OCI-M1 (cell line): ENCODE results near the gene ATP2C2.
A peak's percentile ranks its signal among the peaks of the same experiment; 100 is the strongest.
"Not testable (repeated sequence)": the region's sequence is repeated elsewhere in the genome, so short reads cannot be mapped to it uniquely, and the experiment has no call there.

Experiments used
- DNase-seq: peaks from one replicate; lab custom pipeline; 2025; lab: John Stamatoyannopoulos, UW

ATP2C2 gene, protein sequence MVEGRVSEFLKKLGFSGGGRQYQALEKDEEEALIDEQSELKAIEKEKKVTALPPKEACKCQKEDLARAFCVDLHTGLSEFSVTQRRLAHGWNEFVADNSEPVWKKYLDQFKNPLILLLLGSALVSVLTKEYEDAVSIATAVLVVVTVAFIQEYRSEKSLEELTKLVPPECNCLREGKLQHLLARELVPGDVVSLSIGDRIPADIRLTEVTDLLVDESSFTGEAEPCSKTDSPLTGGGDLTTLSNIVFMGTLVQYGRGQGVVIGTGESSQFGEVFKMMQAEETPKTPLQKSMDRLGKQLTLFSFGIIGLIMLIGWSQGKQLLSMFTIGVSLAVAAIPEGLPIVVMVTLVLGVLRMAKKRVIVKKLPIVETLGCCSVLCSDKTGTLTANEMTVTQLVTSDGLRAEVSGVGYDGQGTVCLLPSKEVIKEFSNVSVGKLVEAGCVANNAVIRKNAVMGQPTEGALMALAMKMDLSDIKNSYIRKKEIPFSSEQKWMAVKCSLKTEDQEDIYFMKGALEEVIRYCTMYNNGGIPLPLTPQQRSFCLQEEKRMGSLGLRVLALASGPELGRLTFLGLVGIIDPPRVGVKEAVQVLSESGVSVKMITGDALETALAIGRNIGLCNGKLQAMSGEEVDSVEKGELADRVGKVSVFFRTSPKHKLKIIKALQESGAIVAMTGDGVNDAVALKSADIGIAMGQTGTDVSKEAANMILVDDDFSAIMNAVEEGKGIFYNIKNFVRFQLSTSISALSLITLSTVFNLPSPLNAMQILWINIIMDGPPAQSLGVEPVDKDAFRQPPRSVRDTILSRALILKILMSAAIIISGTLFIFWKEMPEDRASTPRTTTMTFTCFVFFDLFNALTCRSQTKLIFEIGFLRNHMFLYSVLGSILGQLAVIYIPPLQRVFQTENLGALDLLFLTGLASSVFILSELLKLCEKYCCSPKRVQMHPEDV

DNA sequence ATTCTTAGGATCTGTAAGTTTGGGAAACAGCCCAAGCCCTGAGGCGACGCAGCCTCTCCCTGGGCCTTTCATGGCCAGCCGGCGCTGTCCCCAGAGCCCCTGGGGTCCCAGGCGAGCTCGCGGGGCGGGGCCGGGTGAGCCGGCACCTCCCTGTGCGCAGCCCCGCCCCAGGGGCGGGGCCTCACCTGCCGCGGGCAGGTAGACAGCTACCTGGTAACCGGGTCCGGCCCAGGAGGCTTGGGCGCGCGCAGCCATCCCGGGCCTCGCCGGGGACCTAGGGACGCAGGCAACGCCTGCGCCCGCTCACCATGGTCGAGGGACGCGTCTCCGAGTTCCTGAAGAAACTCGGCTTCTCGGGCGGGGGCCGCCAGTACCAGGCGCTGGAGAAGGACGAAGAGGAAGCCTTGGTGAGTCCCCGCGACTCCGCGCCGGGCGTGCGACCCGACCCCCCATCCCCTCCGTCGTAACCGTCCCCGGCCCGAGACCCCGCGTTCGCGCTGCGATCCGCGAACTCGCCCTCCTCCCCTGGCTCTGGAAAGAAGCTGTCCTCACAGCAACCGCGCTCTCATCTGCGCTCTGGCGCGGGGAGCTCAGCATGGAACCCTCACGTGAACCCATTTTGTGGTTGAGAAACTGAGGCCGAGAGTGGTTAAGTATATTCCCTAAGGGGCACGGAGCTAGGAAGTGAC, at the start of gene ATP2C2:
TSS of gene ATP2C2 (plus strand) at position 231 of the 689 bp plus-strand sequence. CDS start at position 309, 78 bp downstream.
- no peak for DNase-seq

DNA sequence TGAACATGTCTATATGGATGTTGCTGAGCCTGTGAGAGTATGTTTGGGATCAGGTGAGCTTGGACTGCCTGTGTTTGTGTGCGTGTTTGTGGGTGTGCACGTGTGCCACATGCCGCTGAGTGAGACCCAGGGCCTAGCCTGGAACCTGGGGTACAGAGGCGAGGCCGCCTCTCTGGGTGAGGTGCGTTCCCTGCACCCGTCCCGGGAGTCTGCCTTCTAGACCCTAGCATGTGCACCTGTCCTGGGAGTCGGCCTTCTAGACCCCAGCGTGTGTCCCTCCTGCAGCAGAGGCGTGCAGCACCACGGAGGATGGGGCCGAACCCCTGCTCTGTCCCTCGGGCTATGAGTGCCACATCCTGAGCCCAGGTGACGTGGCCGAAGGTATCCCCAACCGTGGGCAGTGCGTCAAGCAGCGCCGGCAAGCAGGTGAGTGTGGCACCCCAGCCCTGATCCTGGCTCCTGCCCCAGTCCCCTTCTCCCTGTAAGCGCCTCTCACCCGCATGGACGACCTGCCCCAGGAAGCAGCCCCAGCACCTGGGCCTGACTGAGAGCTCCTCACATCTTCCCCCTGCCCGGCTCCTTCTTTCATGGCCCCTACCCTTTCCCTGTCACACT, 49.1 kb upstream of the ATP2C2 start:
- no peak for DNase-seq

DNA sequence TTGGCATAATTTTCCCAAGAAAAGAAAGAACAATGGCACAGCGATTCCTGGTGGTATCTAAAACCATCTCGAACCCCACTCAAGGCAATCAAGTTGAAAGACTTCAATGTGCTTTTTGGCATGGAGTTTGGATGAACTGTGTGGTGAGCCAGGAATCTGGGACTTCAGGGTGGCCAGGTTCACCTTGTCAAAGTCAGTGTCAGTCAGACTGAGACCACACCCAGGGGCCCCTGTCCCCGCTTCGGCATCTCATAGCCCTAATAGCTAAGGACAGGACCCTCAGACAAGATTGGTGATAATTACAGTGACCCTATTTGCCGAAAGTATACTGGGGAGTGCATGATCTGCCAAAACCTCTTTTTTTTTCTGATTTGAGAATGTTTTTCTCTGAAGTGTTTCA, 47.8 kb upstream of the ATP2C2 start:
- DNase-seq: no peak

DNA sequence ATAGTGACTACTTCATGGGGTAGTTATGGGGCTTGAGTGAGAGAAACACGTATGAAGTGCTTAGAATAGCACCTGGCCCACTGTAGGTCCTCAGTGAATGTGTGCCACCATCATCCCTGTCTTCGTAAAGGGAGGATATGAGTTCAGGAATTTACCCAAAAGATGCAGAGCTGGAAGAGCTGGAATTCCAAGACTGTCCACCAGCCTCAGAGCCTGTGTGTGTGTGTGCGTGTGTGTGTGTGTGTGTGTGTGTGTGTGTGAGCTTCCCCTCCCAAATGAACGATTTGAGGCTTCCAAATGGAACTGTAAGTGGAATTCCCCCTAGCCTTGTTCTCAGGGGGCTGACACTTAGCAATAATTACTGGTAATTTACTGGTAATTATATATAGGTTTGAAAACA, 46.4 kb upstream of the ATP2C2 start:
- no peak for DNase-seq

DNA sequence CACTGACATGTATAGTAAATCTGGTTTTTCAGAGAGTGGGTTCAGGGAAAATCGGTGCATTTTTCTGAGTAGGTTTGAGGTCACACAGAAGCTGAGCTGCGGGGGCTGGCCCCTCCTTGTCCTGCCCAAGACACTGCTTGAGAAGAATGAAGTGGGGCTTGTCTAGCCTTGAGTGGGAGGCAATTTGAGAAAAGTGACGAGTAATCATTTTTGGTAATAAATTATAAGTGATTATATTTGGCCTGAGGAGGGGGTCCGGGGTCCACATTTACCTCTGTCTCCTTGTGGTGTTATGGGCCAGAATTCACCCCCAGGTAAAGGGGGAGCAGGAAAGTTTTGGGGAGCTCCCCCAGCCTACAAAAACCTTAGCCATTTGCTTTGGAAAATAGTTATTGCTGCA, 45.6 kb upstream of the ATP2C2 start:
- no peak for DNase-seq

DNA sequence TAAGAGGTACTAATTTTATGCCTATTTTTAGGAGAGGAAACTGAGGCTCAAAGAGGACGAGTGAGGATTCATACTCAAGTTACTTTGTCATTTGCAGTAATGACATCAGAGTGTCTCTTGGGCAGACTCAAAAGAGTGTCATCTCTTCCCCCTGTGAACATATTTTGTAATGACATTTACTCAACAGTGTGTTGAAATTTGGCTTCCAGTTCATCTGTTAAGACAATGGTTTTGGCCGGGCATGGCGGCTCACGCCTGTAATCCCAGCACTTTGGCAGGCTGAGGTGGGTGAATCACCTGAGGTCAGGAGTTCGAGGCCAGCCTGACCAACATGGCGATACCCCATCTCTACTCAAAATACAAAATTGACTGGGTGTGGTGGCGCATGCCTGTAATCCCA, 44.7 kb upstream of the ATP2C2 start:
- no peak for DNase-seq

DNA sequence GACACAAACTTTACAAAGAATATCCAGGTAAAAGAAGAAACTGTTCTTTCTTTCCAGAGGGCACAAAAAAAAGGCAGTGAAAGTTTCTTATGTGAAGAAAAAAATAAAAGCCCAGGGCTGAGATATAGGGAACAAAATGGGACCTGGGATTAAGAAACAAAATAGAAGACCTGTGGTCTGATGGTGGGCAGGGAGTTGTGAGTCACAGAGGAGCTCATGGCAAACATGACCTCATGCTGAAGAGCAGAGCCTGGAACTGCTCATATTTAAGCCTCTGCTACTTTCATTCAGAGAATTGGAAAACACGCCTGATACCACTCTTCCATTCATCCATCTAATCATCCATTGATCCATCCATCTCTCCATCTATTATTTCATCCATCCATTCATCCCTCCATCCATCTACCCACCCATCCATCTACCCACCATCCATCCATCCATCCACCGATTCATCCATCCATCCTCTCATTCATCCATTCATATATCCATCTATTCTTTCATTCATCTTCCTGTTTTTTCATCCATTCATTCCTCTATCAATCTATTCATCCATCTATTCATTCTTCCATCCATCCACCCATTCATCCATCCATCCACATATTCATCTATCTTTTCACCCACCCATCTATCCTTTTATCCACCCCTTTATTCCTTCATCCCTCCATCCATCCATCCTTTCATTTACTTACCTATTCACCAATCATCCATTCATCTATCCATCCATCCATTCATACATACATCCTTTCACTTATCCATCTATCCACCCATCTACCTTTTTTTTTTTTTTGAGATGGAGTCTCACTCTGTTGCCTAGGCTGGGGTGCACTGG, 43.7 kb upstream of the ATP2C2 start:
- DNase-seq: no peak

DNA sequence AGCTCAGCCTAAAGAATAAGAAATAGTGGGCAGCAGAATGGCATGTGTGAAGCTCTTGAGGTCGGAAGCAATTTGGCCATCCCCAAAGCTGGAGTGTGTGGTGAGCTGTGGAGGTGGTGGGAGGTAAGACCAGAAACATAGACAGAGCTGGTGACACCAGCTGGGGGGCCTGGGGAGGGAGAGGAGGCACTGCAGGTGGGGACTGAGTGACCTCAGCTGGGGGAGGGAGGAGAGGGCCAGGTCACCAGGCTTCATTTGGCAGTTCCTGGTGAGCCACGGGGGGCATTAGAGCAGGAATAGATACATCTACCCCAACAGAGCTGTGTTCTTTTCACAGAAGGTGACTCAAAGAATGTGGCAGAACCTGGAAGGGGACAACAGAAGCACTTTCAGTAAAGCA, 41.8 kb upstream of the ATP2C2 start:
- DNase-seq: no peak

DNA sequence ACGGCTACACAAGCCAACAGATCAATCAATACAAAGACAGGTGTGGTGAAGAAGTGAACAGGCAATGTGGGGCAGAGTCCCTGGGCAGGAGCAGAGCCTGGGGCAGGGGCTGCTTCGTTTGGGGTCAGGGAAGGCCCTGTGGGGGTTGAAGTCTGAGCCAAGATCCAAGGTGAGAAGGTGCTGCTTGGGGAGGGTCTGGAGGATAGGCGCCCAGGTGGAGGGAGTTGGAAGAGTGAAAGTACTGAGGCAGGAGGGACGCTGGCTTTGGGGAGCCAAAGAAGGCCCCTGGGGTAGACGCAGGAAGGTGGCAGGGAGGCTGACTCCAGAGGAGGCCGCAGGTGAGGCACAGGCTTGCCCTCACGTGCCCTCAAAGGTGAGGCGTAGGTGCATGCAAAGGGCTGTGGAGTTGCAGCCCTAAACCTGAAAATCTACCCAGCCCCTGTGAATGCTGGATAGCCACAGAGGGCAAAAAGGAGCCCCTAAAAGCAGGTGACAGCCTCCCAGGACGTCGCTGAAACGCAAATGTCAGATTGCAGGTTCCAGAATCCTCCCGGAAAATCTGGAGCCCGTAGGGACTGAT, 40.3 kb upstream of the ATP2C2 start:
- no peak for DNase-seq

DNA sequence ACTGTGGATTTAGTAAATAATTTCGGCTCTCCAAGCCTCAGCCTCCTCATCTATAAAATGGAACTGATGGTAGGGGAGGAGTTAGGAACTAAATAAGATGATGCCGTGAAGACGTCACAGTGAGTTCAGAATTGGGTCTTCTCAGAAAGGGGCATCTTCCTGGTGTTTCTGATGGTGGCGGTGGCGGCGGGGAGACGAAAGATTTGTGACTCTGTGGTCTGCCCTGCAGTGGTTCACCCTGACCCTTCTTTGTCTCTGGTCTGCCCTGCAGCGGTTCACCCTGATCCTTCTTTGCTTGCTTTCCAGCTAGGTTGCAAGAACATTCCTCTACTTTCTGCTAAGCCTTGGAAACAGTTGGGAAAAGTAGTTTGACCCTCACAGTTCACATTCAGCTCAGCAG, 39.3 kb upstream of the ATP2C2 start:
- no peak for DNase-seq

DNA sequence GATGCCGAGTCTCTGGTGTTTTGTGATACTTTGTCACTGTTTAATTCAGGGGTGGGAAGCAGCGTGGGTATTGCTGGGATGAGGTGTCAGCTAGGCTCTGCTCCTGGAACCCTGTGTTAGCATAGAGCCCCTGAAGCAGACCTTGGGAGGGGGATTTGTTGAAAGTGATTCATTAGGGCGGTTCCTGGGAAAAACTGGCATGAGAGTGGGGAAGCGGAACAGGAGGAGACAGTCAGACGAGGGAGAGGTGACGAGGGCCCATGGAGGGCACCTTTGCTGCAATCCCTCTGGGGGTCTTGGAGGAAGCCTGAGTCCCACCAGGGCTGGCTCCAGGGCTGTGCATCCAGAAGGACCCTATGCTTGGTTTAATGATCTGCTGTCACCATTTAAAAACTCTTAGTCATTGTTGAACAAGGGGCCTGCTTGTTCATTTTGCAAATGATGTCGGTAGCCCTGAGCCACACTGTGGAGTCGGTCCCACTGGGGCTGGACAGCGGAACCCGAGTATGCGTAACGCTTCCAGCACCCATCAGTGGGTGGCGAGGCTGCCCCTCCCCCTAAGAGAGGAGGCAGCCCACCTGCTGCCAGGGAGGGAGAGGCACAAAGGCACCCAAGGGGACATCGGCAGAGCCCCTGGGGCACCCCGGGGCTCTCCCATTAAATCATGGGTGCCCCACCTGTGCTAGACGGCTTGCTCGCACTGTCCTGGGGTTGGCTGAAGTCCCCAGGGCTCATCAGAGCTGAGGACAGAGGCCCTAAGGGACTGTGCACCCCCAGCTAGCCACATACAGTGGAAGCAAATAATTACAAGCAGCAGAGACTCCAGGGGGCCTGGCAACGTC, 38.3 kb upstream of the ATP2C2 start:
- DNase-seq: no peak

DNA sequence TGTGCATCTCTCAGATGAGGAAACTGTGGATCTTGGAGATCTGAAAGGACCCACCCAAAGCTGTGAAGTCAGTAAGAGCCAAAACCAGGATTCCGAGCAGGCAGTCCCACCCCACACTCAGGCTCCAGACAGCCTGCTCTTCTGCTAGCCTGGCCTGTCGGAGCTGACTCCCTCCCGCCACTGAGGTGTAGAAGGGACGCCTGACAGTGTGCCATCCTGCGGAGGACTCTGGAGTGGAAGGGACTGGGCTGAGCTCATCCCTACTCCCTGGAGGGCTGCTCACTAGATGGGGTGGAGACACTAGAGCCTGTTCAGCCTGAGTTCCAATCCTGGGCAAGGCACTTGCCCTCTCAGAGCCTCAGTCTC, 37.7 kb upstream of the ATP2C2 start:
- no peak for DNase-seq

DNA sequence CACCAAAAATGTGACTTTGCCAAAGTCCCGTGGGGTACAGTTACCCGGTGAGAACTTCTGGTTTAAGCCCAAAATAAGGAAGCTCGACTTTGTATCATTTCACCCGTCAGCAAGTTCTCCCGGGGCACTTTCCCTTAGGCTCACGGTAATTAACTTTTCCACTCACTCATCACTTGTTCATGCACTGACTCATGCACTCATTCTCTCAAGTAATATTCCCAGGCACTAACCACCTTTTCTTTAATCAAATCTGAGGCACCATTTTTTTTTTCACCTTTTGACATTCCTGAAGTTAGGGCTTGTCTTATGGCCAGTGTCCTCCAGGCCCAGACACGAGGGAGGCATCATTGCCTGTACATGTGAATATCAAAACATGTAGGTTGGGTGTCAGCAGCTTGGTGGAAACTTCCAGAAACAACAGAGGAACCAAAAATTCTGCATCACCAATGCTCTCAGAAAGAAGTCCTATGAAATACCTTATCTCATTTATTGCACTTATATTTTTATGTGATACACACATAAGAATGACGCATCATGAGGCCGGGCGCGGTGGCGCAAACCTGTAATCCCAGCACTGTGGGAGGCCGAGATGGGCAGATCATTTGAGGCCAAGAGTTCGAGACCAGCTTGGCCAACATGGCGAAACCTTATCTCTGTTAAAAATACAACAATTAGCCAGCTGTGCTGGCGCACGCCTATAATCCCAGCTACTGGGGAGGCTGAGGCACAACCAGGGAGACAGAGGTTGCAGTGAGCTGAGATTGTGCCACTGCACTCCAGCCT, 36.1 kb upstream of the ATP2C2 start:
- DNase-seq: no peak

DNA sequence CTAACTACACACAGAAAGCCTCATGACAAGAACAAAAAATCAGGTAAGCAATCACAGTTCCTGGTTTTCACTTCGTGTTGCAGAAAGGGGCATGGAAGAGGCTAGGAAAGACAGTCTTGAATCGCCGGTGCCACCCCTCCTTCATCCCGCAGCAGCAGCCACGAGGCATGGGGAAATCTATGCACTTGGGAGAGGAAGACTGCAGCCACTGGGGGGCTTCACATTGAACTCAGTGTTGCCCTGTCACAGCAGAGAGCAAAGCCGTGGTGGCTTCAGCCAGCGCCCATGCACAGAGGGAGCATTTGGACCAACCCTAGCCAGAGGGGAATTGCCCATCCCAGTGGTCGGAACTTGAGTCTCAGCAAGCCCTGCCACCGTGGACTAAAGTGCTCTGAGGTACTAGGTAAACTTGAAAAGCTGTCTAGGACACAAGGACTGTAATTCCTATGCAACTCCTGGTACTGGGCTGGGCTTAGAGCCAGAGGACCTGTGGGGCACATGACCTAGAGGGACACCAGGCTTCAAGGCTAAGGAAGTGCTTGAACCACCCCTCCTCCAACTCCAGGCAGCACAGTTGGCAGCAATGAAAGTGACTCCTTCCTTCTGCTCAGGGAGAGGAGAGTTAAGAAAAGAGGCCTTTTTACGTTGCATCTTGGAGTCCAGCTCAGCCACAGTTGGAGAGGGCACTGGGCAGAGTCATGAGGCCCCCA, 35.2 kb upstream of the ATP2C2 start:
- peak; percentile 2 for DNase-seq

DNA sequence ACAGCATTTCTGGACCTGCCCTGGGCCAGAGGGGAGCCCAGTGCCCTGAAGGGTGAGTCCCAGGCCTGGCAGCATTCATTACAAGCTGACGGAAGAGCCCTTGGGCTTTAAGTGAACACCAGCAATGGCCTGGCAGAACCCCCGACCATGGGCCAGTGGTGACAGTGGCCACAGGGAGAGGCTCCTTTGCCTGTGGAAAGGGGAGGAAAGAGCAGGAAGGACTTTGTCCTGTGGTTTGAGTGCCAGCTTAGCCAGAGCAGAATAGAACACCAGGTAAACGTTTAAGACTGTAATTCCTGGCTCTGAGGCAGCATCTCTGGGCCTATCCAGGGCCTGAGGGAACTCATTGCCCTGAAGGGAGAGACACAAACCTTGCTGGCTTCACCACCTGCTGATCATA, 34.3 kb upstream of the ATP2C2 start:
- no peak for DNase-seq

DNA sequence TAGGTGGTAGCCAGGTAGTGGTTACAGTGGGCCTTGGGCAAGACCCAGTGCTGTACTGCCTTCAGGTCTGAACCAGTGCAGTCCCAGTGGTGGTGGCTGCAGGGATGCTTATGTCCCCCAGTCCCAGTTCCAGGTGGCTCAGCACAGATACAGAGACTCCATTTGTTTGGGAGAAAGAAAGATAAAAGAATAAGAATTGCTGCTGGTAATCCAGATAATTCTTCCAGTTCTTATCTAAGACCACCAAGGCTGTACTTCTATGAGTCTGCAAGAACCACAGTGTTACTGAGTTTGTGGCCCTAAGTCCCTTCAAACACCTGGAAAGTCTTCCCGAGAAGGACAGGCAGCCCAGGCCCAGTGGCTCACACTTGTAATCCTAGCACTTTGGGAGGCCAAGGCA, 33.9 kb upstream of the ATP2C2 start:
- no peak for DNase-seq

DNA sequence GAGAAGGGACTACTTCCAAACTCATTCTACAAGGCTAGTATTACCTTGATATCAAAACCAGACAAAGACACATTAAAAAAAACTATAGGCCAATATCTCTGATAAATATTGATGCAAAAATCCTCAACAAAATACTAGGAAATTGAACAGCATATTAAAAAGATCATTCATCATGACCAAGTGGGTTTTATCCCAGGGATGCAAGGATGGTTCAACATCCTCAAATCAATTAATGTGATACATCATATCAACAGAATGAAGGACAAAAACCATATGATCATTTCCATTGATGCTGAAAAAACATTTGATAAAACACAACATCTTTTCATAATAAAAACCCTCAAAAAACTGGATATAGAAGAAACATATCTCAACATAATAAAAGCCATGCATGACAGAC, 31.1 kb upstream of the ATP2C2 start:
- DNase-seq: not testable (repeated sequence)

DNA sequence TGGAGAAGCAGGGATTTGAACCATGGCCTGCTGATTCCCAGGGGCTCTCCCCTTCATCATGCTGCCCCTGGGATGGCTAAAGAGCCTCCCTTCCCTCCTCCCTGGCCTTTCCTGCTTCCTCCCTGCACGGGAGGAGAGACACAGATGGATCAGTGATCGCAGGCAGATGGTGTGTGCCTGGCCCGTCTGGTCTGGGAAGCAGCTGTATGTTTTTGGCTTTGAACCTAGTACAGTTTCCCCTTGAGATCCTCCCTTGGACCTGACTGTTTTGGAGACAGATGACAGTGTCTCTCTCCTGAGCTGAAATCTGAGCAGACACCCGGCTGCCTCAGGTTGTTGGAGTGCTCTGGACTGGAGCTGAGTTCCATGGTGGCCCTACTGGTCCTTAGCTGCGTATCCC, 29.0 kb upstream of the ATP2C2 start:
- no peak for DNase-seq
